Measurements from ENCODE around the gene PROM2.

Gene PROM2

DNA sequence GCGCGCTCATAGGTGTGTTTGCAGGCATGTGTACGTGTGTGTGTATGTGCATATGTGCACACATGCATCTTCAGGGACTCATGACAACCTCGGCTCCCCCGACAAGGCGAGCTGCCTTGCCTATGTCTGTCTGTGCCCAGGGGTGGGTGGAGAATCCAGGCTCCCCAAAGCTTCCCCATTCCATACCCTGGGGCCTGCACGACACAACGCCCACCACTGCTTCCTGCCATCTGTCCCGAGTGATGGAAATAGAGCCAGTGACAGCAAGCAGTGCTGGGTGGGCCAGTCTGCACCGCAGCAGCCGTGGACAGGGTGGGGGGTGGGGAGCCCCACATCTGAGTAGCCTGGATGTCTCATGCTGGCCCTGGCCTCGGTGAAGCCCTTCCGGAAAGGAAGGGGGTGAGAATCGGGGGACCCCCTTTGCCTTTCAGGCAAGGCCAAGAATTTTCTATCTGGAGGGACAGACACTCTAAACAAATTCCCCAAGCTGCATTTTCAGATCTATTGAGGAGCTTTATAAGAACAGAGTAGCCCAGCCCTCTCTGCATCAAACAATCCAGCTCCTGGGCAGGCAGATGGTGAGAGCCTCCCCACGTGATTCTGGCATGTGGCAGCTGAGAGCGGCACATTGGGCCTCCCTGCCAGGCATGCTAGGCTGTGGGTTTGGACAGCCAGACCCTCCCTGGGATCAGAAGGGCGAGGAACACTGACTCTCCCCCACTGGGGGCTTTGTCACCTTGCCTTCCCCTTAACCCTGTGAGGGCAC is 27.8 kb downstream of the PROM2 start:
- TF ChIP-seq, protein P1, sequence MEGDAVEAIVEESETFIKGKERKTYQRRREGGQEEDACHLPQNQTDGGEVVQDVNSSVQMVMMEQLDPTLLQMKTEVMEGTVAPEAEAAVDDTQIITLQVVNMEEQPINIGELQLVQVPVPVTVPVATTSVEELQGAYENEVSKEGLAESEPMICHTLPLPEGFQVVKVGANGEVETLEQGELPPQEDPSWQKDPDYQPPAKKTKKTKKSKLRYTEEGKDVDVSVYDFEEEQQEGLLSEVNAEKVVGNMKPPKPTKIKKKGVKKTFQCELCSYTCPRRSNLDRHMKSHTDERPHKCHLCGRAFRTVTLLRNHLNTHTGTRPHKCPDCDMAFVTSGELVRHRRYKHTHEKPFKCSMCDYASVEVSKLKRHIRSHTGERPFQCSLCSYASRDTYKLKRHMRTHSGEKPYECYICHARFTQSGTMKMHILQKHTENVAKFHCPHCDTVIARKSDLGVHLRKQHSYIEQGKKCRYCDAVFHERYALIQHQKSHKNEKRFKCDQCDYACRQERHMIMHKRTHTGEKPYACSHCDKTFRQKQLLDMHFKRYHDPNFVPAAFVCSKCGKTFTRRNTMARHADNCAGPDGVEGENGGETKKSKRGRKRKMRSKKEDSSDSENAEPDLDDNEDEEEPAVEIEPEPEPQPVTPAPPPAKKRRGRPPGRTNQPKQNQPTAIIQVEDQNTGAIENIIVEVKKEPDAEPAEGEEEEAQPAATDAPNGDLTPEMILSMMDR (IDR thresholded peaks at IDR 0.05; ENCODE audit: unreplicated experiment in 3 of 3) = no peak
- H3K9me3 Mint-ChIP-seq = no peaks in the 10 kb centered on the region
- H3K36me3 Mint-ChIP-seq (ENCODE audit: low read depth) = no peaks in the 10 kb centered on the region
- H3K27me3 Mint-ChIP-seq (ENCODE audit: low read depth) = peaks cover 3% of the 10 kb centered on the region
- H3K4me3 Mint-ChIP-seq = no peak overlapping the region
- H3K4me1 Mint-ChIP-seq = peaks cover 65% of the 10 kb centered on the region
- H3K27ac Mint-ChIP-seq = no peak overlapping the region

DNA sequence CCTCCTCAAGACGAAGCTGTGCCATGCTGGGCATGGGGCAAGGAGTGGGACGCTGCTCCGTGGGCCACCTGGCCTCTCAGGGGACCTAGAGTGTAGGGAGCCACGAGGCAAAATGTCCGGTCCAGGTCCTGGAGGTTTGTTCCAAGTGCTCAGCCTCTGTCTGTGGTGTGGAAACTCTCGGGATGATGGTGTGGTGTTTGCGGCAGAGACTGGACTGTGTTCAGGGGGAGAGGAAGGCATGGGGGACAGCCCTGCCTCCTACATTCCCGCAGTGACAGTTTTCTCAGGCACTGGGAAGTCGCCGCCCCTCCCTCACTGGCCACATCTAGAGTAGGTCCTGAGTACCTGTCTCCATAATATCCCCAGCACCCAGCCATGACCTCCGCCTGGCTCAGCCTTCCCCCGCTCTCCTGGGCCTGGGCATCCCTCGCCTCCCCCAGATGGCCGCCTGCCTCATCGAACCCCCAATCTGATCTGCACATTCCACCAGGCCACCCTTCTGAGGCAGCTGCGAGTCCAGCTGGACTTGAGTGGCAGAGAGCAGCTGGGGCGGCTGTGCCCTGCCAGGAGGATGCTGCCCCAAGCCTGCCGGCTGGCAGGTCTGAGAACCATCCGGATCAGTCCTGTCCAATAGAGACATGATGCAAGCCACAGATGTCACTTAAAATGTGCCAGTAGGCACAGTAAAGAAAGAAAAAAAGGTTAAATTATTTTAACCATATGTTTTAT is 29.1 kb downstream of the PROM2 start:
- no peaks in the 10 kb centered on the region for H3K9me3 Mint-ChIP-seq
- peak overlapping the region; percentile 46 to 84 (median 70) for H3K27ac Mint-ChIP-seq
- TF ChIP-seq, protein P1 (IDR thresholded peaks at IDR 0.05; ENCODE audit: unreplicated experiment in 3 of 3) = no peak
- H3K36me3 Mint-ChIP-seq (ENCODE audit: low read depth) = no peaks in the 10 kb centered on the region
- peaks cover 52% of the 10 kb centered on the region for H3K4me1 Mint-ChIP-seq
- no peaks in the 10 kb centered on the region for H3K27me3 Mint-ChIP-seq (ENCODE audit: low read depth)
- H3K4me3 Mint-ChIP-seq = no peak overlapping the region

- Mint-ChIP-seq H3K27me3 (ENCODE audit: low read depth) (no peaks in the 10 kb centered on the region), H3K4me3 (no peak overlapping the region), H3K9me3 (no peaks in the 10 kb centered on the region), H3K36me3 (ENCODE audit: low read depth) (no peaks in the 10 kb centered on the region), H3K4me1 (peaks cover 38% of the 10 kb centered on the region), H3K27ac (peak overlapping the region; percentile 32 to 79 (median 55))
- TF ChIP-seq, protein P1 (IDR thresholded peaks at IDR 0.05; ENCODE audit: unreplicated experiment in 3 of 3) = no peak
Observed at GRCh38 chr2:95305380-95306061, 31.3 kb downstream of the PROM2 start.

DNA sequence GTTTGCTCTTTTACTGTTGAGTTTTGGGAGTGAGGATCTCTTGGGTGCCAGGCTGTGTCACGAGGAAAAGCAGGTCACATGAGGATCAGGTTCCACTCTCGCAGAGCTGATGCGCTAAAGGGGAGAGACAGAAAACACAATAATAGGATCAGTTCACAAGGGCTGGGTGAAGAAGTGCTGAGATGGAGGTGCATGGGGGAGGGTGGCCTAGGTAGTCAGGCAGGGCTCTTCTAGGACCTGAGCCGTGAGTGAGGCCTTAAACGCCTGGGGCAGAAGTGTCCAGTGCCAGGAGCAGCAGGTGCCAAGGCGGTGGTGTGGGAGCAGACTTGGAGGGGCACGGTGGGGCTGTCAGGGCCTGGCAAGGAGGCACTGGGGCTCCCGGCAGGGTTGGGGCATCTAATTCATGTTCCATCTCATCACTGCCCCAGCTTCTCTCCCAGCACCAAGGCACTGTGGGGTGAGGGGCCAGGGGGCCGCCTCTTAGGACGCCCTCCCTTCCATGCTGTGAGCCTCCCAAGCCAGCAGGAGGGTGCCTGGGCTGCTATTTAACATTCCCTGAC is 32.2 kb downstream of the PROM2 start:
- H3K4me1 Mint-ChIP-seq = peaks cover 36% of the 10 kb centered on the region
- H3K9me3 Mint-ChIP-seq = no peaks in the 10 kb centered on the region
- TF ChIP-seq, protein P1 (IDR thresholded peaks at IDR 0.05; ENCODE audit: unreplicated experiment in 3 of 3) = no peak
- no peaks in the 10 kb centered on the region for H3K27me3 Mint-ChIP-seq (ENCODE audit: low read depth)
- no peaks in the 10 kb centered on the region for H3K36me3 Mint-ChIP-seq (ENCODE audit: low read depth)
- peak overlapping the region; percentile 41 to 79 (median 55) for H3K27ac Mint-ChIP-seq
- H3K4me3 Mint-ChIP-seq = no peak overlapping the region

DNA sequence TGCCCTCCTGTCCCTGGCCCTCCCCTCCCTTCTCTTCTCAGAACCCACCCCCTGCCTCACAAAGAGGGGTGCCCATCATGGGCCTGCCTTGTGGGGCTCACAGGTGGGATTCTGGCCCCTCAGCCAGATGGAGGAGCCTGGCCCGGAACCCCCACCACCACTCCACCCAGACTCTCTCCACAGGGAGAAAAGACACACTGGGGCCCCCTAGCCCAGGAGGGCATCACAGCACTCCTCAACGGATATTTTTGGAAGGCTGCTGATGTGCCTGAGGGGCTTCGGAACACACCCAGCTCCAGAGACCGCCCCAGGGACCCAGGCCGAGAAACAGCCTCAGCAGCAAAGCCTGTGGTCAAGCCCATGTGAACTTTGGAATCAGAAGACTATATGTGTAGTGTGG is 32.8 kb downstream of the PROM2 start:
- Mint-ChIP-seq H3K9me3 (no peaks in the 10 kb centered on the region), H3K36me3 (ENCODE audit: low read depth) (no peaks in the 10 kb centered on the region), H3K27ac (no peak overlapping the region), H3K27me3 (ENCODE audit: low read depth) (no peaks in the 10 kb centered on the region), H3K4me3 (no peak overlapping the region), H3K4me1 (peaks cover 32% of the 10 kb centered on the region)
- TF ChIP-seq, protein P1 (IDR thresholded peaks at IDR 0.05; ENCODE audit: unreplicated experiment in 3 of 3) = no peak
